ENCODE data around the gene BLVRA. TPM values are rescaled to one million over a fixed set of nuclear protein-coding genes. Genes with fewer than 3 reads are reported as not detected.

Gene BLVRA
- total and polyA plus RNA-seq, 2 donors (not counting 1 experiment from before 2014, with no cell fraction given) = 5.4 to 6.9 TPM

- no peak overlapping the region for H3K9ac ChIP-seq (ENCODE audit: low read length)
- DNase-seq (no peak), ATAC-seq (ENCODE audit: low read depth) (no peak)
- H3K36me3 ChIP-seq (replicated peaks in 1 of 2; ENCODE audit: control extremely low read depth in 1 of 2, control insufficient read depth in 1 of 2, extremely low read depth in 1 of 2, insufficient read depth in 2 of 2, low read length in 1 of 2) = no peaks in the 10 kb centered on the region
- no peak overlapping the region for H3K4me3 ChIP-seq (ENCODE audit: control extremely low read depth in 1 of 5, extremely low read depth in 1 of 5, insufficient read depth in 1 of 5, low read depth in 2 of 5, low read length in 4 of 5)
- H3K27me3 Mint-ChIP-seq = peaks cover 12% of the 10 kb centered on the region
- H3K27me3 ChIP-seq (replicated peaks in 1 of 4; ENCODE audit: control extremely low read depth in 1 of 4, control insufficient read depth in 3 of 4, insufficient read depth in 4 of 4, low read length in 3 of 4) = peaks cover 0 to 3% (median 0%) of the 10 kb centered on the region in 4 experiments
- no peaks in the 10 kb centered on the region for H3K4me1 Mint-ChIP-seq
- H3K27ac ChIP-seq (ENCODE audit: low read length in 2 of 2) = no peak overlapping the region
- H3K27ac Mint-ChIP-seq = no peak overlapping the region
- intact Hi-C loops (cut with micrococcal nuclease) = no loop called here
- no peaks in the 10 kb centered on the region for H3K79me2 ChIP-seq (ENCODE audit: control insufficient read depth, insufficient read depth, low read length)
- 9% methylated on average over 1 of the region's 4 CpGs for WGBS (ENCODE audit: insufficient coverage)
- no peak overlapping the region for H3K4me2 ChIP-seq (replicated peaks; ENCODE audit: low read depth, low read length, poor library complexity, severe bottlenecking)
- ChIA-PET POLR2A (interaction anchor here (0.6 kb wide), 1 partner anchor 1924 kb away, joined by 6 read pairs; no protein-coding TSS in a partner anchor), CTCF (interaction anchor here (2.3 kb wide), 1 partner anchor 9 kb away, joined by 15 read pairs; no protein-coding TSS in a partner anchor)
- H3K9me3 ChIP-seq (ENCODE audit: control extremely low read depth in 1 of 3, control insufficient read depth in 2 of 3, insufficient read depth in 1 of 3, low read length in 2 of 3) = no peaks in the 10 kb centered on the region
- no peaks in the 10 kb centered on the region for H3K4me1 ChIP-seq (ENCODE audit: control insufficient read depth in 2 of 2, insufficient read depth in 2 of 2, low read length in 2 of 2)
- no peaks in the 10 kb centered on the region for H4K20me1 ChIP-seq (ENCODE audit: control insufficient read depth, insufficient read depth, low read length, poor library complexity, severe bottlenecking)
- TF ChIP-seq EZH2 (IDR thresholded peaks at IDR 0.05; ENCODE audit: borderline replicate concordance, insufficient read depth, low read depth, low read length, poor library complexity, severe bottlenecking) = no peak
- TF ChIP-seq CTCF (IDR thresholded peaks at IDR 0.05) = no peak
- no peak overlapping the region for H2AFZ ChIP-seq (ENCODE audit: insufficient read depth, low read depth, low read length, poor library complexity, severe bottlenecking)
- no peak overlapping the region for H3K4me3 Mint-ChIP-seq
- no peaks in the 10 kb centered on the region for H3K9me3 Mint-ChIP-seq (ENCODE audit: insufficient read depth)
Measured at GRCh38 chr7:43847496-43847895, 89.0 kb downstream of the BLVRA start.

- Histone ChIP-seq H4K20me1 (ENCODE audit: control insufficient read depth, insufficient read depth, low read length, poor library complexity, severe bottlenecking) (no peaks in the 10 kb centered on the region), H3K9me3 (ENCODE audit: control extremely low read depth in 1 of 3, control insufficient read depth in 2 of 3, insufficient read depth in 1 of 3, low read length in 2 of 3) (no peaks in the 10 kb centered on the region), H2AFZ (ENCODE audit: insufficient read depth, low read depth, low read length, poor library complexity, severe bottlenecking) (no peak overlapping the region), H3K27me3 (replicated peaks in 1 of 4; ENCODE audit: control extremely low read depth in 1 of 4, control insufficient read depth in 3 of 4, insufficient read depth in 4 of 4, low read length in 3 of 4) (peaks cover 0 to 2% (median 0%) of the 10 kb centered on the region in 4 experiments), H3K4me2 (replicated peaks; ENCODE audit: low read depth, low read length, poor library complexity, severe bottlenecking) (no peak overlapping the region), H3K4me1 (ENCODE audit: control insufficient read depth in 2 of 2, insufficient read depth in 2 of 2, low read length in 2 of 2) (no peaks in the 10 kb centered on the region), H3K4me3 (ENCODE audit: control extremely low read depth in 1 of 5, extremely low read depth in 1 of 5, insufficient read depth in 1 of 5, low read depth in 2 of 5, low read length in 4 of 5) (no peak overlapping the region), H3K27ac (ENCODE audit: low read length in 2 of 2) (no peak overlapping the region), H3K36me3 (replicated peaks in 1 of 2; ENCODE audit: control extremely low read depth in 1 of 2, control insufficient read depth in 1 of 2, extremely low read depth in 1 of 2, insufficient read depth in 2 of 2, low read length in 1 of 2) (no peaks in the 10 kb centered on the region), H3K79me2 (ENCODE audit: control insufficient read depth, insufficient read depth, low read length) (no peaks in the 10 kb centered on the region), H3K9ac (ENCODE audit: low read length) (no peak overlapping the region)
- WGBS (ENCODE audit: insufficient coverage) = no CpG with 5 or more reads among the region's 2 CpGs
- intact Hi-C loops (cut with micrococcal nuclease) = no loop called here
- H3K4me1 Mint-ChIP-seq = no peaks in the 10 kb centered on the region
- TF ChIP-seq EZH2 (IDR thresholded peaks at IDR 0.05; ENCODE audit: borderline replicate concordance, insufficient read depth, low read depth, low read length, poor library complexity, severe bottlenecking) (no peak), CTCF (IDR thresholded peaks at IDR 0.05) (no peak)
- DNase-seq = no peak
- no peak overlapping the region for H3K27ac Mint-ChIP-seq
- H3K27me3 Mint-ChIP-seq = peaks cover 7% of the 10 kb centered on the region
- POLR2A ChIA-PET = no interaction called here
- H3K4me3 Mint-ChIP-seq = no peak overlapping the region
- H3K9me3 Mint-ChIP-seq (ENCODE audit: insufficient read depth) = no peaks in the 10 kb centered on the region
- ATAC-seq (ENCODE audit: low read depth) = no peak
- CTCF ChIA-PET = interaction anchor here (0.6 to 2.3 kb wide), 3 partner anchors 10 to 16 kb away, joined by 3 to 15 read pairs (median 3); no protein-coding TSS in a partner anchor
Measured at GRCh38 chr7:43849047-43849446, 90.6 kb downstream of the BLVRA start.

Measured in B cell (primary cell).